ENCODE results near the gene ANKS1A.

GRCh38 chr6:35128042-35128441 lies 239.0 kb downstream of the ANKS1A start:
- TF ChIP-seq CTCF (IDR thresholded peaks at IDR 0.05) (no peak), EZH2 (IDR thresholded peaks at IDR 0.05) (no peak)

All from neural progenitor cell (in vitro differentiated cells).